ENCODE measurements around the gene MARVELD1. TPM values are rescaled to one million over a fixed set of nuclear protein-coding genes. Genes with fewer than 3 reads are reported as not detected.
"Not testable (repeated sequence)": the region's sequence is repeated elsewhere in the genome, so short reads cannot be mapped to it uniquely, and the experiment has no call there.

Gene MARVELD1
- total RNA-seq, 1 donor from 2014 or later, result 4.7 TPM

DNA sequence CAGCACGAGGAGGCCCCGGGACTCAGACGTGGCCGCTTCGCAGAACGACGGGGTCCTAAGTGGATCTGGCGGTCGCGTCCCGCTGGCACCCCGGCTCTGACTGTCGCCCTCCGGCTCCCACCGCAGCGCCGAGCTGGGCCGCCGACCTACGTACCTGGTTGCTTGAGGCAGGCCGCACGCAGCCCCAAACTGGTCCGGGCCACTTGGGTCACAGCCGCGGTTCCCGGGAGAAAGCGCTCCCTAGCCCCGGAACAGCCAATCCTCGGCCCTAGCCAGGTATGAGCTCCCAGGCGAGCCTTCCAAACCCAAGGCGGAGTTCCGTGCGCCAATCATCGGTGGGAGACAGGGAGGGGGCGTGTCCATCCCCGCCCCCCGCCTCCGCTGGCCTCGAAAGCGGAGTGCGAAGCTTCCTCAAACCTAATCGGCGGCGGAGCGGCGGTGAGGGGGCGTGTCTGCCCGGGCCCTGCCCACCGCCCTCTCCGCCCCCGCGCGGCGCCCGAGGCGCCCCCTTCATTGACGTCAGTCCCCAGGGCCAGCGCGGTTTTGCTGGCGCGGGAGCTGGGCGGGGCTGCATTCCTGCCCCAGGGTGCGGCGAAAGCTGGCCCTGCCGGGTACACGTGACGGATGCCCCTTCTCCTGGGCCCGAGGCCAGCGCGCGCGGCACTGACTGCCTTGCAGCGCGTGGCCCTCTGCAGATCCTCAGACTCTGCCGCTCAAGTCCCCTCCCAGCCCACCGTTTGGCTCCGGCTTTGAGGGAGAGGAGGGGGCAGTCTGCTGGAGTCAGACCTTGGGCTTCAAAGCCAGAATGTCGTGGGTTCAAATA, 26.4 kb upstream of the MARVELD1 start, which contains the start of gene AVPI1:
Gene AVPI1, minus strand, starts transcription at position 280 of the 823 bp plus-strand sequence. CDS start 7,336 bp downstream, outside the sequence.
- H3K4me3 ChIP-seq (ENCODE audit: low read depth, low read length), result peak within 1 kb of the TSS; percentile 88
- TF ChIP-seq, protein P1, sequence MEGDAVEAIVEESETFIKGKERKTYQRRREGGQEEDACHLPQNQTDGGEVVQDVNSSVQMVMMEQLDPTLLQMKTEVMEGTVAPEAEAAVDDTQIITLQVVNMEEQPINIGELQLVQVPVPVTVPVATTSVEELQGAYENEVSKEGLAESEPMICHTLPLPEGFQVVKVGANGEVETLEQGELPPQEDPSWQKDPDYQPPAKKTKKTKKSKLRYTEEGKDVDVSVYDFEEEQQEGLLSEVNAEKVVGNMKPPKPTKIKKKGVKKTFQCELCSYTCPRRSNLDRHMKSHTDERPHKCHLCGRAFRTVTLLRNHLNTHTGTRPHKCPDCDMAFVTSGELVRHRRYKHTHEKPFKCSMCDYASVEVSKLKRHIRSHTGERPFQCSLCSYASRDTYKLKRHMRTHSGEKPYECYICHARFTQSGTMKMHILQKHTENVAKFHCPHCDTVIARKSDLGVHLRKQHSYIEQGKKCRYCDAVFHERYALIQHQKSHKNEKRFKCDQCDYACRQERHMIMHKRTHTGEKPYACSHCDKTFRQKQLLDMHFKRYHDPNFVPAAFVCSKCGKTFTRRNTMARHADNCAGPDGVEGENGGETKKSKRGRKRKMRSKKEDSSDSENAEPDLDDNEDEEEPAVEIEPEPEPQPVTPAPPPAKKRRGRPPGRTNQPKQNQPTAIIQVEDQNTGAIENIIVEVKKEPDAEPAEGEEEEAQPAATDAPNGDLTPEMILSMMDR (IDR thresholded peaks at IDR 0.05; ENCODE audit: insufficient read depth, low read length, severe bottlenecking), result no peak
- FAIRE-seq (no peak), DNase-seq (ENCODE audit: low read depth) (peak; percentile 93)
- no peaks in the 10 kb centered on the region for H3K27me3 ChIP-seq (ENCODE audit: control insufficient read depth, insufficient read depth, low read length)
- H3K36me3 ChIP-seq (ENCODE audit: control insufficient read depth, insufficient read depth, low read length), result no peaks in the 10 kb centered on the region

GRCh38 chr10:97687785-97688781, 25.4 kb upstream of the MARVELD1 start:
- Histone ChIP-seq H3K4me3 (ENCODE audit: low read depth, low read length) (no peak overlapping the region), H3K27me3 (ENCODE audit: control insufficient read depth, insufficient read depth, low read length) (no peaks in the 10 kb centered on the region), H3K36me3 (ENCODE audit: control insufficient read depth, insufficient read depth, low read length) (no peaks in the 10 kb centered on the region)
- DNase-seq (ENCODE audit: low read depth) (peak; percentile 68), FAIRE-seq (peak; percentile 28)
- TF ChIP-seq, protein P1 (IDR thresholded peaks at IDR 0.05; ENCODE audit: insufficient read depth, low read length, severe bottlenecking), result no peak

- FAIRE-seq (peak; percentile 98), DNase-seq (ENCODE audit: low read depth) (peak; percentile 100)
- Histone ChIP-seq H3K27me3 (ENCODE audit: control insufficient read depth, insufficient read depth, low read length) (no peaks in the 10 kb centered on the region), H3K4me3 (ENCODE audit: low read depth, low read length) (no peak overlapping the region), H3K36me3 (ENCODE audit: control insufficient read depth, insufficient read depth, low read length) (no peaks in the 10 kb centered on the region)
- TF ChIP-seq, protein P1 (IDR thresholded peaks at IDR 0.05; ENCODE audit: insufficient read depth, low read length, severe bottlenecking), result no peak
Observed at GRCh38 chr10:97689559-97690020, 23.9 kb upstream of the MARVELD1 start.

DNA sequence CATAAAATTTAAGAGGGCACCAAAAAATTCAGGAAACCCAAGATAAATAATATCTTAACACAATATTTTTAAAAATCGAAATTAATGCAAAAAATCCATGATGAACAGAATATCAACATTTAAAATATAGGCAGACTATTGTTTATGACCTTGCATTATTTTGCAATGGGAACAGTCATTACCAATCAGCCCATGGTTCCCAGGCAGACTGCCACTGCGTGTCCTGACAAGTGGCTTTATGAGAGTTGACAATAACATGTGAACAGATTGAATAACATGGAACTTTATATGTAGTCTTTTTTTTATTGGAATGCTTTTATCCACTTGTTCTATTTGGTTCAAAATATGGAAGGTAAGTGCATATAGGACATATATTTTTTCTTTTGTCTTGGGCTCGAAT, 23.4 kb upstream of the MARVELD1 start:
- H3K4me3 ChIP-seq (ENCODE audit: low read depth, low read length), result no peak overlapping the region
- FAIRE-seq (no peak), DNase-seq (ENCODE audit: low read depth) (peak; percentile 94)
- TF ChIP-seq, protein P1 (IDR thresholded peaks at IDR 0.05; ENCODE audit: insufficient read depth, low read length, severe bottlenecking), result no peak
- no peaks in the 10 kb centered on the region for H3K36me3 ChIP-seq (ENCODE audit: control insufficient read depth, insufficient read depth, low read length)
- no peaks in the 10 kb centered on the region for H3K27me3 ChIP-seq (ENCODE audit: control insufficient read depth, insufficient read depth, low read length)

DNA sequence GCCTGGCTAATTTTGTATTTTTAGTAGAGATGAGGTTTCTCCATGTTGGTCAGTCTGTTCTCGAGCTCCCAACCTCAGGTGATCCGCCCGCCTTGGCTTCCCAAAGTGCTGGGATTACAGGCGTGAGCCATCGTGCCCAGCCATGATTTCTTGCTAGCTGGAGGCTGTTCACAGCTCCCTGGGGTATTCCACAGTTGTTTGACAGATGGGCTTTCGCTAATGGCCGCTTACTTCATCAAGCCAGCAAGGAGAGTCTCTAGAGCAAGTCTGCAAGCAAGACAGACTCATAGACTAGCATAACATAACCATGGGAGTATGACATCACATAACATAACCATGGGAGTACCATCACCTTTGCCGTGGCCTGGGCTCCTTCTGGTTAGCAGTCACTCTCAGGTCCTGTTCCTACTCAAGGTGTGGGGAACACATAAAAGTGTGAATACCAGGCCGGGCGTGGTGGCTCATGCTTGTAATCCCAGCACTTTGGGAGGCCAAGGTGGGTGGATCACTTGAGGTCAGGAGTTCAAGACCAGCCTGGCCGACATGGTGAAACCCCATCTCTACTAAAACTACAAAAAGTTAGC, 15.4 kb upstream of the MARVELD1 start:
- H3K4me3 ChIP-seq (ENCODE audit: low read depth, low read length); H3K36me3 ChIP-seq (ENCODE audit: control insufficient read depth, insufficient read depth, low read length); DNase-seq (ENCODE audit: low read depth); H3K27me3 ChIP-seq (ENCODE audit: control insufficient read depth, insufficient read depth, low read length); FAIRE-seq: not testable (repeated sequence)

Data from bronchial epithelial cell (primary cell).